DMS153 treated with DMSO at 0.1 percent for 48 hours (cell line): ENCODE measurements around the gene DDAH2.

ENCODE experiments used
- DNase-seq: peaks from one replicate; lab custom pipeline; 2025; ENCODE audit not compliant: unreplicated experiment; lab: John Stamatoyannopoulos, UW

DDAH2 gene

DNA sequence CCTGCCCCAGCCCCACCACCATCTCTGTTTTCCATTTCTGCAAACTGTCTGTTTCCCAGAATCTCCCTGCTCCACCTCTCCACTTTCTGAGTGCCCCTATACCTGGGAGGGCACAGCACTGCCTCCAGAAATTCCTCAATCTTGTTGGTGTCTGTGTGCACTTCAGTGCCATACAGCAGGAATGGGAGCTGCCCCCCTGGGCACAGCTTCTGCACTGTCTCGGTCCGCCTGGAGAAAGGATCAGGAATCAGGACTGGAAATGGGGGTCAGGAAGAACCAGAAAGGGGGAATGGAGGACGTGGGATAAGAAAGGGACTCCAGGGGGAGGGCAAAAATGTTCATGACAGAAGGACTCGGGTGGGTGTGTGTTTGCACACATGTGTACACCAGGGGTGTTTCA, 4.6 kb upstream of the DDAH2 start:
- DNase-seq = no peak

DNA sequence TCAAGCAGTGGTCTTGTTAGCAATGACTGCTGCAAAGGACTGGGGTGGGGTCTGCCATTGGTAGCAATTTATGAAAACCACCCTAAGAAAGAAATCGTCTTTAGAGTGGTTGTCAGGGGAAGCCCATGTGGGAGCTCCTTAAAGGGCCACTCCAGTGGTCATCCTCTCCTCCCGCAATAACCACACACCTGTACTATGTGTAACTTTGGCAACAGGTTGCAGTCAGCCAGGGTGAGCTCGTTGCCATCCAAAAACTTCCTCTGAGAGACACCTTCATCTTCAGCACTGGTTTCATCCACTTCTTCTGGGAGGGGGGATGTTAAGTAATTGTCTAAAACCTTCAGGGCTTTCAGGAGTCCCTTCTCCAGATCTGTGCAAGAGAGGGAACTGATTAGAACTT, 2.9 kb upstream of the DDAH2 start:
- DNase-seq = no peak

DNA sequence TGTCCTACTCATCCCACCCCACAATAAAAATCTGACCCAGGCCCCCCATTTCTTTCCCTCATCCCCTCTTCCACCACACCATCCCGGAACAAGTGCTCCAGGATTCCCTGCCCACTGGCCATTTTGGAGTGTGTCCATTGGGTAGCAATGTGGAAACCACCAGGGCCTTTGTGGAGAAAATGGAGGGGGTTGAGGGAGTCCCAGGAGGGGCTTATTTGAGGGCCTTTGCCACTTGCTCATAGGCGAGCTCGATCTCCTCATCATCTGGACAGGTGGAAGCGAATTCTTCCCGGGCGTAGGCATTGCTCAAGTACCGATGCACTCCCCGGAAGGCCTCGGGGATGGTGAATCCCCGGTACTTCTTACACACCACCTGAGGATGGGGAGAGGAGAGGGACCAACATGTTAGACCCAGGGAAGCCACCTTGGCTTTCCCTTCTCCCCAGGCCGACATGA, 1.6 kb upstream of the DDAH2 start:
- DNase-seq = no peak

DNA sequence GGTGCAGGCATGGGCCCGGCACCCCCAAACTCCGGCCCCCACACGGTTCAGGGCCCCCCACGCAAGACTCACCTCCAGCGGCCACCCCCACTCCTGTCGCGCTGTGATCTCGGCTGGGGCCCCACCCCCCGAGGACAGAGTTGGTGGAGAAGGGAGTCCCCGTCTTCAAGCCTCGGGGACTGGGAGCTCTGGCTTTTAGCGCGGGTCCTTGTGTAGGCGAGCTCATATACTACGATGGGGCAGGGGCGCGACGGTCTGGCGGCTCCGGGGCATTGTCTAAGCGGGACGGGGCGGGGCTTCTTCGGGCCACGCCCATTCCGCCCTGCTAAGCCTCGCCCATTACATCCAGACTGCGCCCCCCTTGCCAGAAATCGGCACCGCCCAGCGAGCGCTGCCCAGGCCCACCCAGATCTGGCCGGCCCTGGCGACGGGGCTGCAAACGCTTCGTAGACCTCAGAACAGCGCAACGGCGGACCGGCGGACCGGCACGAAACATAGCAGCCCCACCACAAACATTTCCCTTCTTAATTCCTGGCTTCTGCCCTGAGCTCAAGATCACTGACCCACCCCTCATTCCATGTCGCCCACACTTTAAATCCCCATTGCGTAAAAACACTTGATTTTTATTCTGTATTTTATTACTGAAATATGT, 1.0 kb upstream of the DDAH2 start:
- peak; percentile 75 for DNase-seq

DNA sequence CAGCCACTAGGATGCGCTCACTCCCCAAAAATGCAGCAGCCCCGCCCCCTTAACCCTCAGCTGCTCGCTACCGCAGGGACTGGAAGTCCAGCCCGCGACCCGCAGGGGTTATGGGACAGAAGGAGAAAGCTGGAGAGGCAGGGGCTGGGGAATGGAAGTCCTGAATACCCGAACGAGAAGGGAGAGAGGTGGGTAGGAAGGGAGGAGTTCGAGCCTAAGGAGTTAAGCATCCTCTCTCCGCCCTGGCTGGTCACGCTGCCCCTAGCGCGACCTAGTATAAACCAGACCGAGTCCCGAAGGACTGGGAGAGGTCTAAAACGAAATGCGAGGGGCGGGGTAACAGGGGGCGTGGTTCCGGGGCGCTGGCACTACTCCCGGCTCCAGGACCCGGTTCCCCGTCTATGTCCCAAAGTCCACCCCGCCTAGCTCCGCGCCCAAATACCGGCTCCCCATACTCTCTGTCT, 448 bp upstream of the DDAH2 start:
- peak; percentile 77 for DNase-seq

DNA sequence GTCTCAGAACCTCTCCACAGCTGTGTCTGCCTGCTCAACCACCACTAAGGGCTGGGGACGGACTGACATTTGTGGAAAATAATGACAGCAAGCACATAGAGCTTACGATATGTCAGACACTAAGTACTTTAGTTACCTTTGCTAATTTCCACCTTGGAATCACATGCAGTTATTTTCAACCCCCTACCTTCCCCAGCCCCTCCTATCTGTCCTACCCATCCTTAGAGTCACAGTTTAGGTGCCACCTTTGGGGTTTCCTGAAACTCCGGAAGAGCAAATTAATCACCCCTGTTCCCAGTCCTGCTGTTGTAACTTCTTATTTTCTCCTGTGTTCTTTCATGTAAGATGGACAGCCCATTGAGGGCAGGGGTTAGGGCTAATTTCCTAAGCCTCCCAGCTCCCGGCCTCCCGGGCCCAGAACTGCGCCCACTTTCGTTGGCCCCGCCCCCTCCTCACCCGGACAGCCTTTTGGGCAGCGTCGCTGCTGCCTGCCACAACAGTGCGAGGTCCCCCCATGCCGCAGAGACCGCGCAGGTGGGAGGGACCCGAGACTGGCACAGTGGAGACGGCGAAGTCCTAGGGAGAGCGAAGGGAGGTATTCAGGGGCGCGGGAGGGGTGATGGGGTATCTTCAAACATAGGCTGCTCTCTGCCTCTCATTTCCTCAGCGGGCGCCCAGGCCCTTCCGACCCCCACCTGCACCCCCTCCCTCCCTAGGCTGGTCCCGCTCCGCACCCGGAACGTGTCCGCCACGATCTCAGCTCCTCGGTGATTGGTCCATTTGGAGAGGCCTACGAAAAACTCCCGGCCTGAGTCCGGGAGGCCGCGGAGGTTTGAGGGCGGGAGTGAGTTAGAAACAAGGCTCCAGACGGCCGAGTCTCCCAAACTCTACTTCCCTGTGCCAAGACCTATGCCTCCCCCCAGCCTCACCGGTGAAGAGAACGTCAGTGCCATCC, 1.1 kb downstream of the DDAH2 start:
- DNase-seq = no peak

DNA sequence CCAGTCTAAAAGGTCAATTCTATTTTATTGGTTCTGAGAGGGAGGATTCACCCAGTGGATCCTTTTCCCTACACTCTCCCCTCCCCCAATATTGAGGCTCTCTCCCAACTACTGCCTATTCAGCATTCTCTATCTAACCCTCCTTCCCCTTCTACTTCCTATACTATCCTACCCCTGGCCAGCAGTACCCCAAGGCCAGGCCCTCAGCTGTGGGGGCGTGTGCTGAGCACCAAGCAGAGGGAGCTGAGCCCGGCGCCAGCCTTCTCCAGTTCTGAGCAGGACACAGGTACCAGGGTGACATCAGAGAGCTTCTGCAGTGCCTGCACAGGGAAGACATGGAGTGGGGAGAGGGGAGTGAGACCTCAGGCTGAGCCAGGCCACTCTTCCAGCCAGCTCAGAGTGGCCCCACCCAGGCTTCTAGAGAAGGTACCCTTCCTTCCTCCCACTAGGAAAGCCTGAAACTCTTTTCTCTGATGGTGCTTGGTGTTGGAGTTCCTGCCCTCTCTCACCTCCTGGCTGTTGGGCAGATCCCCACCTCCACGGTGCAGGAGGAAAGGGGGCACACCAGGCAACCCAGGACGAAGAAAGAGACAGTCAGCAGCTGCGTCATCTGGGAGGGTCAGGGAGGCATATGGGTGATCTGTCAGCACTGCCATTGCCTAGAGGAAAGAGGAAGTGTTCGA, 1.9 kb downstream of the DDAH2 start:
- DNase-seq = no peak

DNA sequence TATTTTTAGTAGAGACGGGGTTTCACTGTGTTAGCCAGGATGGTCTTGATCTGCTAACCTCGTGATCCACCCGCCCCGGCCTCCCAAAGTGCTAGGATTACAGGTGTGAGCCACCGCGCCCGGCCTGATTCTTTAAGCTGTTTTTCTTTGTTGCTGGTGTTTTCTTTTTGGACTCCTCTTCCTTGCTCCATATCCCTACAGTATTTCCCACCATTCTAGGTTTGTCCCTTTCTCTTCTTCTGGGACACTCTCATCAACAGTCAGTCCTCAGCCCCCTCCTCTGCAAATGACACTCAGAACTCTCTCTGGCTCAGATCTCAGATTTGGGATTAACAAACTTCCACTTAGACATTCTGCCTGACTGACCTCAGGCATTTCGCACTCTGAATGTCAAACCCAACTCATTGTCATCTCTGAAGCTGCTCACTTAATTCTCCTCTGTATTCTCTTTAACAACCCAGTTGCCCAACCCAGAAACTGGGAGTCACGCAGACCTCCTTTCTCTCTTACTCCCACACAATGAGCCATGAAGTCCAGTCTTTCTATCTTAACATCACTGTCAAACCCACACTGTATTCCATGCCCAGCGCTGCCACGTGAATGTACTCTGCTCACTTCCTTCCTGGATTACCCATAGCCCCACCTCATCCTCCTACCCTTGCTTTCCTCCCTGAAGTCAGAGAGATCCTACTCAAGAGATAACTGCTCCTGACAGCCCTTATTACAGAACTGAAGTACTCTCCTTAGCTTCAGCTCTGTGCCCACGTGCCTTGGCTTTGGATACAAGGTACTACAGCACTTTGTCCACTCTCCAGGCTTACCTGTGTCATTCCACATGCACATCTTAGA, 3.4 kb downstream of the DDAH2 start:
- no peak for DNase-seq

DNA sequence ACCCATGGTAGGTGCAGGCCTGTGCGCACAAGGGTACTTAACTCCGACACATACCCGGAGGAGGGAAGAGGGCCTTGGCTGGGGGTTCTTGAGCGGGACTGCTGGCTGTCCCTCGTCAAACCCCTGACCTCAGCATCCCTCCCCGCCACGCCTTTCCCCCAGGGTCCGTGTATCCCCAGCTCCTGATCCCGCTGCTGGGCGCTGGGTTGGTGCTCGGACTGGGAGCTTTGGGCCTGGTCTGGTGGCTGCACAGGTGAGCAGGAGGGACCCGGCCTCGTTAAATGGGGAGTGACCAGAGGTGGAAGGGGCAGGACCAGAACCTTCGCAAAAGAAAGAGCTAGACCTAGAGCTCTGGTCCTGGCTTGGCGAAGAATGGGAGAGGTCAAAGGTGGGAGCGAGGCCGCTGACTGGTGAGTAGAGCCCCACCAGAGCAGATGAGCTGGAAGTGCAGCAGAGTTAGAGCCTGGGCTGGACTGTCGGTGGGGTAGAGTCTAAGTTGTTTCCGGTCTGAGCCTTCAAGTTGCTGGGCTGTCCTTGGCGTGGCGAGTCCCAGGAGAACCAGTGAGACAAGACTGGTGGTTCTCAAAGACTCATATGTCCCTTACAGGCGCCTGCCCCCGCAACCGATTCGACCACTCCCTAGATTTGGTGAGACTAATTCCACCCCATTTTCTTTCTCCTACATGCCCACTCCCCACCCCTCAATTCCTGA, 5.0 kb downstream of the DDAH2 start:
- no peak for DNase-seq

DNA sequence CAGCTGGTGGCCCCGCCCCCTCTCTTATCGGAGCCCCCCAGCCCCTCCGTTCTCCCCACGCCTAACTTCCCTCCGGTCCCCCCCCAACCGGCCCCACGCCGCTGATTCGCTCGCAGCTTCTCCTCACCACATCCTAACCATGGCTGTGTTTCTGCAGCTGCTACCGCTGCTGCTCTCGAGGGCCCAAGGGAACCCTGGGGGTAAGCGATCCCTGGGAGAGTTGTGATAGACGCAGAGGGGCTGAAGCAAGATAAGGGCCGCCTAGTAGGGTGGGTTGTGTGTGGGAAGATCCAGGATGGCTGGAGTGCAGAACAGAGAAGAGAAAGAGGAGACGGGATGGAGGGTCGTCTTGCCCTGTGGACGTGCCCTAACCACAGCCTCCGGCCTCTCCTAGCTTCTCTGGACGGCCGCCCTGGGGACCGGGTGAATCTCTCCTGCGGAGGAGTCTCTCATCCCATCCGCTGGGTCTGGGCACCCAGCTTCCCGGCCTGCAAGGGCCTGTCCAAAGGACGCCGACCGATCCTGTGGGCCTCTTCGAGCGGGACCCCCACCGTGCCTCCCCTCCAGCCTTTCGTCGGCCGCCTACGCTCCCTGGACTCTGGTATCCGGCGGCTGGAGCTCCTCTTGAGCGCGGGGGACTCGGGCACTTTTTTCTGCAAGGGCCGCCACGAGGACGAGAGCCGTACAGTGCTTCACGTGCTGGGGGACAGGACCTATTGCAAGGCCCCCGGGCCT, 5.7 kb downstream of the DDAH2 start, which contains the start of gene MPIG6B:
TSS of gene MPIG6B (plus strand) at position 129 of the 735 bp plus-strand sequence. CDS start at position 140, 11 bp downstream.
- no peak for DNase-seq

DNA sequence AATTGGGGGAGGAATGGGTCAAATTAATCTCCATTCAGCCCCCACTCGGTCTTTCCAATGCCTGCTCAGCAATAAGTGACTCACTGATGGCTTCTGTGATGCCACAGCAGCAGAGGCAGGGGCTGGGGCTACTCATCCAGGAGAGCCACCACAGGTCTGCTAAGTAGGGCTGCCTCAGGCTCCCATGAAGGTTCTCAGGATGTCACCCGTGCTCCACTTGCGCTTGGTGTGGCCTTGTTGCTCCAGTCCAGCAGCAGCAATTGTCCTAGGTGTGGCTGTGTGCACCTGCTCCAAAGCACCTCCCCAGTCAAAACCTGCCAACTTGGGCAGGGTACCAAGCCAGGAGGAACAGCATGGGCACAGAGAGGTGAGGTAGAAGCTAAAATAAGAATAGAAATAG, 6.9 kb downstream of the DDAH2 start:
- no peak for DNase-seq

DNA sequence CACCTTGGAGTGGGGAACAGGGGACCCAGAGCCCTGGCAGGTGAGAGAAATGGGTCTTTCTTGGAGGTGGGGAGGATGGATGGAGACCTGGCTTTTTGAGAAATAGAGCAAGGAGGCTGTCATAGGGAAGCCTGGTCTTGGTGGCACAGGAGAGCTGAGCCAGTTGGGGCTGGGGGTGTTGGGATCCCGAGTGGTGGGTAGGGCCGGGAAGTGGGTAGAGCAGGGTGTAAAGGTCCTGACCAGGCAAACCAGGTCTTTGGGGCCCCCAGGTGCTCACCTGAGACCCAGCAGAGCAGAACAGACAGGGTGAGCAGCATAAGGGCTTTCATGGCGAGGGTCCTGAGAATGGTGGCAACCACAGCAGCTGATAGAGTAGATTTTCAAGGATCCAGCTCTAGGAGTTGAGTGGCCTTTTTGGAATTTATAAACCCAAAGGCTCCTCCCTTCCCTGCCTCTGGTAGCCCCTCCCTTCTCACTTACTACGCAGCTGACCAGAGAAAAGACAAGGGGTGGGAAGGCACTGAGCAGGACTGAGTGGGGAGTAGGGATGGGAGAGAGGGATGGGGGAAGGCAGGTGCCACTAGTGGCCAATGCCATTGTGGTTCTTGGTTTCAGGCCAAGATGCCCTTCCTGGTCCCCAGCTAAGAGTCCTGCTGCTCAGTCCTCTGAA, 7.6 kb downstream of the DDAH2 start, which contains the start of gene LY6G6C:
TSS of gene LY6G6C (minus strand) at position 396 of the 670 bp plus-strand sequence. CDS start at position 329, 67 bp downstream.
- DNase-seq = no peak

DNA sequence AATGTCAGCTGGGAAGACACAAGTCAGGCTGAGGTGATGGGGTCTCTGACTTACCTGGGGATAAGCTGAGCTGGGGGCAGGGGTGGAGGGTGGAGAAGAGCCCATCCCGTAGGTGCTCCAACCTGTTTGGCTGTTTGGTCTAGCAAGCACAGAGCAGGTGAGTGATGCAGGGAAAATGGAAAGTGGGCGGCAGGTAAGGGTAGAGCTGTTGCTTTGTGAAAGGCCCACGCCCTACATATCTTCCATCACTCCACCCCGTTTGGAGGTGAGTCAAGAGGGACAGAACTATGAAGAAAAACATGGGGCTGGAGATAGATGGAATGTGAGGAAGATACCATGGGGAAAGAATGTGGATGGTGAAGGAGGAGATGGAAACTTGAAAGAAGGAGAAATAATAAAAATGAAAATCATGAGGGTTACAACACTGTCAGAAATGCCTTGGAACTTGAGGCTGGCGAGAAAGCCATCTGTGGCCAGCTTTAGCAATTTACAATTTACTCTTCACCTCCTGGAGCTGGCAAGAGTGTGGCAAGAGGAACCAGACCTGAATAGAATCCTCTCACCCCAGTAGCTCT, 8.8 kb downstream of the DDAH2 start:
- no peak for DNase-seq

DNA sequence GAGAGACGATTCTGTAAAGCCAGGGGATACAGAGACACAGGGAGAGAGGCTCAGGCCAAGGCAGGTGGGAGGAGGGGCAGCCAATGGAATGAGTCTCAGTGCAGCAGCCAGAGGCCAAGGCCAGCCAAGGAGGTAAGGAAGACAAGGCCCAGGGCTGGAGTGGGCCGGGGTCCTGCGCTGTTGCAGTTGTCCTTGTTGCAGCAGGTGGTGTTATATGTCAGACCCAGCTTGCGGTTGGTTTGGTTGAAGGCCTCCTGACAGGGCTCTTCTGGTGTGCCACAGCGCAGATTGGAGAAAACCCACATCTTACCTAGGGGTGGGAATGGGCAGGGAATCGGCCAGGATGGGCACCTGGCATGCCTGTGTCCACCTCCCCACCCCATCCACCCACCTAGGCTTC, 10.1 kb downstream of the DDAH2 start:
- DNase-seq = no peak

DNA sequence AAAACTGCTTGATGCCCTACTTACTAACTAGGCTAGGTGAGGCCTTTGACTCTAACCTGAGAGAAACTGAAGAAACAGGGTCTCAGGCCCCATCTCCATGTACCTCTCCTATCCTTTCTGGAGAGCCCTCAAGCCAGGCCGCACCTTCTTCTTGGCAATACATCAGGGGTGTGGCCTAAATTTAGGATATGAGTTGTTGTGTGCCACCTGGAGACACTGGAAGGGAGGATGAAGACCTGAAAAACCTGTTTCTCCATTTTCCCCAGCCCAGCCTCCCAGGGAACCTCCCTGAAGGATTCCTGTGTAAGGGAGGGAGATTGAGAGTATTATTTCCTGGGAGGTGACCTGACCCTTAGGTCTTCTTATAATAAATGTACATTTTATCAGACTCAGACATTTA, 10.8 kb downstream of the DDAH2 start:
- peak; percentile 42 for DNase-seq

DNA sequence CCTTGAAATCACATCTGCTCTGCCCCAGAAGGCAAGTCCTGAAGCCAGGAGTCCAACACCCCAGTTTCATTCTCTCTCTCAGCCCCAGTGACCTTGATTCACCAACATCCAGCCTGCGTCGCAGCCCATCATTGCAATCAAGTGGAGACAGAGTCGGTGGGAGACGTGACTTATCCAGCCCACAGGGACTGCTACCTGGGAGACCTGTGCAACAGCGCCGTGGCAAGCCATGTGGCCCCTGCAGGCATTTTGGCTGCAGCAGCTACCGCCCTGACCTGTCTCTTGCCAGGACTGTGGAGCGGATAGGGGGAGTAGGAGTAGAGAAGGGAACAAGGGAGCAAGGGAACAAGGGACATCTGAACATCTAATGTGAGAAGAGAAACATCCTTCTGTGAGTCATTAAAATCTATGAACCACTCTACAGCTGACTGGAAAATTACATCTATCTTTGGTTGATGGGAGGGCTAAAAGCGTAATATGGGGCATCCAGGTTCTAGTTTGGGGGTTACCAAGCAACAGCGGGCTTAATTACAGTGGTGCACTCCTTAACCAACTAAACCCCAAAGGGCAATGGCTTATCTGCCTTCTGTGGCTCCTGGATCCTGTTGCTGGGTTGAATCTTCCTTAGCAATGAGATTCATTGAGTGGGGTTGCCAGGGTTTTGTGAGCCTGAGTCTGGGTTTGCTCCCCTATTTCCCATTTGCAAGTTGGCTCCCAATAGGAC, 11.4 kb downstream of the DDAH2 start:
- no peak for DNase-seq
